ENCODE measurements around the gene OPCML. TPM values are rescaled to one million over a fixed set of nuclear protein-coding genes. Genes with fewer than 3 reads are reported as not detected.

Gene OPCML
- total and polyA plus RNA-seq, 12 donors, result under 0.01 to 1.2 (median 0.39) TPM

GRCh38 chr11:133383201-133383600 lies 149.1 kb downstream of the OPCML start:
- DNase-seq, result no peak
- 63 to 74% methylated on average over 8 of the region's 8 CpGs for WGBS, 2 donors
- Histone ChIP-seq H3K9me3 (no peaks in the 10 kb centered on the region), H3K36me3 (no peaks in the 10 kb centered on the region), H3K27me3 (peaks cover 0 to 16% (median 0%) of the 10 kb centered on the region in 7 donors), H3K27ac (no peak overlapping the region), H3K4me1 (peaks cover 0 to 21% (median 5%) of the 10 kb centered on the region in 9 donors), H3K4me3 (no peak overlapping the region)
- no peak for TF ChIP-seq CTCF (IDR thresholded peaks at IDR 0.05)
- intact Hi-C loops (cut with DNase I), result loop anchor here in 1 of 10 donors (1.0 kb wide), 1 partner anchor 13 kb away; no protein-coding TSS in a partner anchor
- no peak for ATAC-seq

GRCh38 chr11:133382131-133382812 lies 150.0 kb downstream of the OPCML start:
- Histone ChIP-seq H3K4me1 (peaks cover 0 to 20% (median 5%) of the 10 kb centered on the region in 9 donors), H3K4me3 (no peak overlapping the region), H3K36me3 (no peaks in the 10 kb centered on the region), H3K27me3 (peaks cover 0 to 16% (median 0%) of the 10 kb centered on the region in 7 donors), H3K27ac (no peak overlapping the region), H3K9me3 (no peaks in the 10 kb centered on the region)
- no peak for TF ChIP-seq CTCF (IDR thresholded peaks at IDR 0.05)
- DNase-seq (no peak), ATAC-seq (no peak)
- 83 to 90% methylated on average over 12 of the region's 12 CpGs for WGBS, 2 donors
- intact Hi-C loops (cut with DNase I), result no loop called here

GRCh38 chr11:133381761-133382130 lies 150.6 kb downstream of the OPCML start:
- DNase-seq (no peak), ATAC-seq (no peak)
- no peak overlapping the region for H3K4me3 ChIP-seq
- intact Hi-C loops (cut with DNase I), result no loop called here
- no peaks in the 10 kb centered on the region for H3K36me3 ChIP-seq
- peaks cover 0 to 16% (median 0%) of the 10 kb centered on the region in 7 donors for H3K27me3 ChIP-seq
- WGBS, 2 donors, result 77 to 99% methylated on average over 3 of the region's 3 CpGs
- TF ChIP-seq CTCF (IDR thresholded peaks at IDR 0.05), result no peak
- no peaks in the 10 kb centered on the region for H3K9me3 ChIP-seq
- no peak overlapping the region for H3K27ac ChIP-seq
- H3K4me1 ChIP-seq, result peaks cover 0 to 15% (median 4%) of the 10 kb centered on the region in 9 donors

- no peak overlapping the region for H3K27ac ChIP-seq
- ATAC-seq (no peak), DNase-seq (no peak)
- WGBS, 2 donors, result 41 to 51% methylated on average over 8 of the region's 8 CpGs
- peaks cover 0 to 16% (median 4%) of the 10 kb centered on the region in 7 donors for H3K27me3 ChIP-seq
- no peaks in the 10 kb centered on the region for H3K9me3 ChIP-seq
- no peaks in the 10 kb centered on the region for H3K36me3 ChIP-seq
- no peaks in the 10 kb centered on the region for H3K4me1 ChIP-seq
- TF ChIP-seq CTCF (IDR thresholded peaks at IDR 0.05), result no peak
- intact Hi-C loops (cut with DNase I), result no loop called here
- H3K4me3 ChIP-seq, result no peak overlapping the region
Observed at GRCh38 chr11:133366147-133366546, 166.2 kb downstream of the OPCML start.
